ENCODE measurements around the gene STUM. TPM values are rescaled to one million over a fixed set of nuclear protein-coding genes. Genes with fewer than 3 reads are reported as not detected.

Gene STUM
- total RNA-seq, 1 experiment from 2014 or later, result 0.11 TPM

DNA sequence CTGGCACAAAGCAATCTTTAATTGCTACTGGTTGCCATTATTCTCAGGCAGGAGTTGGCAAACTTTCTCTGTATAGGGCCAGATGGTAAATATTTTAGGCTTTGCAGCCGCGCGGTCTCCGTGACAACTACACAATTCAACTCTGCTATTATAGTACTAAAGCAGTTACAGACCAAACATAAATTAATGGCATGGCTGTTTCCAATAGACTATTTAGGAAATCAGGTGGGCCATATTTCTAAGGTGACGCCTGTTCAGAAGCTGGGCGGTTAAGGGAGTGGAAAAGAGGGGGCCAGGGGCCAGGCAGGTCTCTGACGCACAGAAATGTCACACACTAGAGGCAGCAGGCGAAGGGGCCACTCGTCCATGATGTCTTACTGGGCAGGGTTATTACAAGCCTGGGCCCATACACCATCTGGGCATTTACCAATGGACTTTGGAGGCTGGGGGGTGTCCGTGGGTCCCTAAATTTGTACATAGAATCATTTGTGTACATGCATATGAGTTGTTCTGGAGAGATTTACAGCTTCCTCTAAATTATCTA lies 80.1 kb downstream of the STUM start:
- H3K4me1 Mint-ChIP-seq, result peaks cover 0 to 2% of the 10 kb centered on the region in 2 experiments; a peak in 2 of 4 replicates
- Histone ChIP-seq H4K91ac (ENCODE audit: insufficient read length, low read depth, low read length) (no peak overlapping the region), H2BK15ac (ENCODE audit: low read depth, low read length) (no peak overlapping the region), H3K4ac (ENCODE audit: low read depth, low read length) (no peak overlapping the region), H4K5ac (ENCODE audit: insufficient read length, low read depth, low read length) (no peak overlapping the region), H3K4me1 (ENCODE audit: insufficient read depth, low read length) (no peaks in the 10 kb centered on the region), H3K56ac (ENCODE audit: insufficient read length, low read depth, low read length) (no peak overlapping the region), H3K9ac (ENCODE audit: extremely low read depth, insufficient read length, low read length) (no peak overlapping the region), H2AFZ (ENCODE audit: low read length) (no peak overlapping the region), H4K20me1 (ENCODE audit: control insufficient read depth, insufficient read depth, insufficient read length) (no peaks in the 10 kb centered on the region), H2BK12ac (ENCODE audit: insufficient read length, low read depth, low read length) (no peak overlapping the region), H2AK5ac (ENCODE audit: insufficient read length, low read length) (no peak overlapping the region), H3T11ph (ENCODE audit: low read length) (no peak overlapping the region), H2BK20ac (ENCODE audit: low read depth, low read length, poor library complexity, severe bottlenecking) (no peak overlapping the region), H3K27ac (ENCODE audit: insufficient read length, low read depth, low read length) (no peak overlapping the region), H3K23ac (ENCODE audit: insufficient read length, low read depth, low read length) (no peak overlapping the region), H3K79me2 (ENCODE audit: insufficient read depth, low read length) (no peaks in the 10 kb centered on the region), H2BK5ac (ENCODE audit: insufficient read length, low read length) (no peak overlapping the region), H2BK120ac (ENCODE audit: low read depth, low read length, poor library complexity, severe bottlenecking) (no peak overlapping the region), H4K8ac (replicated peaks; ENCODE audit: insufficient read length, low read depth, low read length) (no peak overlapping the region), H3K27me3 (ENCODE audit: insufficient read depth, low read length) (peaks cover 8% of the 10 kb centered on the region; the same call in 1 of the 2 replicates), H3K14ac (ENCODE audit: insufficient read depth, low read length) (no peak overlapping the region), H3K23me2 (ENCODE audit: insufficient read length, low read depth, low read length, poor library complexity, severe bottlenecking) (no peaks in the 10 kb centered on the region), H3K18ac (ENCODE audit: insufficient read length, low read depth, low read length) (no peak overlapping the region), H3K79me1 (ENCODE audit: insufficient read depth, low read depth, low read length, poor library complexity, severe bottlenecking) (no peaks in the 10 kb centered on the region), H3K4me2 (ENCODE audit: insufficient read depth, insufficient read length, low read length) (no peak overlapping the region), H3K9me3 (ENCODE audit: control insufficient read depth, low read depth, low read length) (no peaks in the 10 kb centered on the region)
- H3K9me3 Mint-ChIP-seq, result peaks cover 5 to 6% of the 10 kb centered on the region in 2 experiments; a peak in 3 of 5 replicates
- H3K4me3 Mint-ChIP-seq, result no peak overlapping the region
- TF ChIP-seq, protein P1, sequence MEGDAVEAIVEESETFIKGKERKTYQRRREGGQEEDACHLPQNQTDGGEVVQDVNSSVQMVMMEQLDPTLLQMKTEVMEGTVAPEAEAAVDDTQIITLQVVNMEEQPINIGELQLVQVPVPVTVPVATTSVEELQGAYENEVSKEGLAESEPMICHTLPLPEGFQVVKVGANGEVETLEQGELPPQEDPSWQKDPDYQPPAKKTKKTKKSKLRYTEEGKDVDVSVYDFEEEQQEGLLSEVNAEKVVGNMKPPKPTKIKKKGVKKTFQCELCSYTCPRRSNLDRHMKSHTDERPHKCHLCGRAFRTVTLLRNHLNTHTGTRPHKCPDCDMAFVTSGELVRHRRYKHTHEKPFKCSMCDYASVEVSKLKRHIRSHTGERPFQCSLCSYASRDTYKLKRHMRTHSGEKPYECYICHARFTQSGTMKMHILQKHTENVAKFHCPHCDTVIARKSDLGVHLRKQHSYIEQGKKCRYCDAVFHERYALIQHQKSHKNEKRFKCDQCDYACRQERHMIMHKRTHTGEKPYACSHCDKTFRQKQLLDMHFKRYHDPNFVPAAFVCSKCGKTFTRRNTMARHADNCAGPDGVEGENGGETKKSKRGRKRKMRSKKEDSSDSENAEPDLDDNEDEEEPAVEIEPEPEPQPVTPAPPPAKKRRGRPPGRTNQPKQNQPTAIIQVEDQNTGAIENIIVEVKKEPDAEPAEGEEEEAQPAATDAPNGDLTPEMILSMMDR (conservative IDR thresholded peaks at IDR 0.05), result no peak
- no CpG with 5 or more reads among the region's 10 CpGs for WGBS (ENCODE audit: extremely low coverage, insufficient read length, low lambda C conversion rate)
- DNase-seq, result no peak
- no peak overlapping the region for H3K27ac Mint-ChIP-seq
- peaks cover 33% of the 10 kb centered on the region for H3K27me3 Mint-ChIP-seq (ENCODE audit: low read depth)
- peaks cover 0 to 5% (median 5%) of the 10 kb centered on the region in 3 experiments; a peak in 1 of 7 replicates for H3K36me3 Mint-ChIP-seq (ENCODE audit: insufficient read depth in 1 of 3, low read depth in 3 of 3)

Measured in H9 (cell line).